HG03378 (cell line): ENCODE measurements around the gene TAF1D.
"Not testable (repeated sequence)": the region's sequence is repeated elsewhere in the genome, so short reads cannot be mapped to it uniquely, and the experiment has no call there.

Experiments used
- ATAC-seq: cut with Tn5 transposase; IDR thresholded peaks from one replicate; pipeline ENCODE4 v1.9.1; 2021; ENCODE audit warnings: mild to moderate bottlenecking, moderate library complexity; ENCODE audit not compliant: unreplicated experiment

The TAF1D gene

DNA sequence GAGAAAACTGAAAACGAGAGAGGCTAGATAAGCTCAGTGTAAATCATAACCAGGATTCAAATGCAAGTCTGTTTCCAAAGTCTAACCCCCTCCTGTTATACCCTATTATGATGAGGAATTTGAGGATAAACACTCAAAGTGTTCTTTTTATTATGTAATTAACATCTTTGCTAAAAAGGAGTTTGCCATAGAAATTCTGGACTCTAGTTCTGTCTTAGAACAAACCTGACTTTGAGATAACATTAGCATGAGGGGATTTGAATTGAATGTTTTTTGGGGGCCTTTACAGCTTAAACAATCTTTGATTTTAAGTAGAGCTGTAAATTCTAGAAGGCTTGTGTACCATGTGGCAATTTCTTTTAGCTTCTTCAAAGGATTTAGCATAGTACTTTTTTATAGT, 9.7 kb upstream of the TAF1D start:
- no peak for ATAC-seq

GRCh38 chr11:93747122-93747521, 5.8 kb upstream of the TAF1D start:
- peak; percentile 87 for ATAC-seq

- no peak for ATAC-seq
Measured at GRCh38 chr11:93746101-93746500, 4.8 kb upstream of the TAF1D start.

DNA sequence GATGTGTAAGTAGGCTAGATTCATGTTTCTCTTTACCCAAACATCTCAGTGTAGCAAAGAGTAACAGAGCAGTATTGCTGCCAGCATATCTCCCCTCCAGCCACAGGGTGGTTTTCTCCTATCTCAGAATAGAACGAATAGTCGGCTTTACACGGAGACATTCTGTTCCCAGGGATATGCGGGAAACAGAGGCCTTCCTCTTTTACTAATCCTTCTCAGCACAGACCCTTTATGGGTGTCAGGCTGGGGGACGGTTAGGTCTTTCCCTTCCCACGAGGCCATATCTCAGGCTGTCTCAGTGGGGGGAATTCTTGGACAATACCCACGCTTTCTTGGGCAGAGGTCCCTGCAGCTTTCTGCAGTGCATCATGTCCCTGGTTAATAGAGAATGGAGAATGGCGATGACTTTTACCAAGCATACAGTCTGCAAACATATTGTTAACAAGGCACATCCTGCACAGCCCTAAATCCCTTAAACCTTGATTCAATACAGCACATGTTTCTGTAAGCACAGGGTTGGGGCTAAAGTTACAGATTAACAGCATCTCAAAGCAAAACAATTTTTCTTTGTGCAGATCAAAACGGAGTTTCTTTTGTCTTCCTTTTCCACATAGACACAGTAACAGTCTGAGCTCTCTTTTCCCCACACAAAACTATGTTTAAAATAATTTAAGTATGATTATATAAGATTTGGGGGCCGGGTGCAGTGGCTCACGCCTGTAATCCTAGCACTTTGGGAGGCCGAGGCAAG, 3.9 kb upstream of the TAF1D start:
- ATAC-seq: not testable (repeated sequence)

GRCh38 chr11:93744669-93745004, 3.3 kb upstream of the TAF1D start:
- no peak for ATAC-seq

- ATAC-seq: no peak
Measured at GRCh38 chr11:93743291-93743690, 2.0 kb upstream of the TAF1D start.

DNA sequence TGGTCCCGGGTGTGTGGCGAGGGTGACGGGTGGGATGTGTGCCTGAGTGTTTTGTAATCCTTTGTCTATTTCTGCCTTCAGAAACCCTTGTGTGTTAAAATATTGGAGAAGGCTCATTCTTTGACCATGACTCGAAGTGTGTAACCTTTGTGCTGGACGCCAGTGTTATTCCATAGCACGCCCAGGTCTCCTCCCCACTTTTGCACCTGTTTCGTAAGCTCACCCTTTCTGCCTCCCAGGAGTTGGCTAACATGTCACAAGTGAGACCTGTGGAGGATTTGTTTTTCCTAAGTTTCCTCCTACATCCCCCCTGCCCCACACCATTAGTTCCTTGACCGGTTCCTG, 559 bp upstream of the TAF1D start:
- ATAC-seq: no peak

- peak; percentile 24 for ATAC-seq
Measured at GRCh38 chr11:93740730-93741093, 583 bp downstream of the TAF1D start.

DNA sequence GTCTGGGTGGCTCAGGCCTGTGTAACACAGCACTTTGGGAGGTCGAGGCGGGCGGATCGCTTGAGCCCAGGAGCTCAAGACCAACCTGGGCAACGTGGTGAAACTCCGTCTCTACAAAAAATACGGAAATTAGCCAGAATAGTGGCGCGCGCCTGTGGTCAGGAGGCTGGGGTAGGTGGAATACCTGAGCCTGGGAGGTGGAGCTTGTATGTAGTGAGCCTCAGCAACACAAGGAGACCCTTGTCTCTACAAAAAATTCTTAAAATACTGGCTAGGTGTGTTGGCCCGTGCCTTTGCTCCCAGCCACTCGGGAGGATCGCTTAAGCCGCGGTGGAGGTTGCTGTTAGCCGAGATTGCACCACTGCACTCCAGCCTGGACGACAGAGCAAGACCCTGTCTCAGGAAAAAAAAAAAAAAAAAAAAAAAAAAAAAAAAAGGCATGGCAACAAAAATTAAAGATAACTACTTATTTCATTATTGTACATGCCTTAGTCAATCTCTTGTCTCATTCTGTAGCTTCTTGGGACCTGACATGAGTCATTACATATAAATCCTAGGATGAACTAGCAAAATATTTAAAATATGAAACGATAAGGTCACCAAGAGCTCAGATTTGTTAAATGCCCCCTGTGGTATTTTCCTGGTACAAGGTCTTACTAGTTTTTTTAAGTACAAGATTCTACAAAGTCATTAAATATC, 1.1 kb downstream of the TAF1D start:
- ATAC-seq: no peak

DNA sequence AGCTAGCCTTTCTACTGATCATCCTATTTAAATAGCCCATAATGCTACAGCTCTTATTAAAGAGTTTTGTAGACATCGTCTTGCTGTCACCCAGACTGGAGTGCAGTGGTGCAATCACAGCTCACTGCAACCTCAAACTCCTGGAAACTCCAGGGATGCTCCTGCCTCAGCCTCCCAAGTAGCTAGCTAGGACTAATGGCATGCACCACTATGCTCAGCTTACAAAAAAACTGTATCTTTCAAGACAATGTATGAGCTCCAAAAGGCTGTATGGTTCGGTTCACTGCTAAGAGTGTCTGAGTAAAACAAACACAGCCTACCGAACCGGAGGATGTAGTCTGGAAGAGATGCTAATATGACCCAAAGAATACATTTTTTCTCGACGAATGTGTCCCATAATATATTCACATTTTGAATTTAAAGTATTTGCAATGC, 2.6 kb downstream of the TAF1D start:
- ATAC-seq: no peak

DNA sequence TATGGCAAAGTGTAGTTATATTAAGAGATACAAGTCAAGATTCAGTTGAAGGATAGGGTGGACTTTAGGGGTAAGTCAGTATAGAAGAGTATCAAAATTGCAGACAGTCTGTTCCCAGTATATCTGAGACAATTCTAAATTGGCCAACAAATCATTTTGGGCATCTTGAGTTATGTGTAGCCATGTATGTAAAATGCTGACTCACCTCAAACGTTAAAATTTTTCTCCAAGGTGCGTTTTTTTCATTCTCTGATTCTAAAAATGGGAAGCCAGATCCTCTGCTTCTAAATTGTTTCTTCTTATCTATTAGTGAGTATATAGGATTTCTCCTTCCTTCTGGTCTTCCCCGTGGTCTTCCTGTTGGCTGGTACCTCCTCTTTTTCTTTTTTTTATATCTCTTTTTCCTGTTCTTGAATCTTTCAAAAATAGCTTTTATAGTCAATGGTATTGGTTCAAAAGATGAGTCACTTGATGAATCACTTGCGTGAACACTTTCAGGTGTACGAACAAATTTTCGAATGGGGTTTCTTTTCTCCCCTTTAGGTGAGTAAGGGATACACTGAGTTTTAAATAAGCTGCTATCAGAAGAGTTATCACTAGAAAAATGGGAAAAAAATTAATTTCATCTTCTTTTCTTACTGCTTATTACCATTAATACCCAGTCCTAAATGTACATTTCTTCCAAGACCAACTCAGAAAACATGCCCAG, 3.2 kb downstream of the TAF1D start:
- no peak for ATAC-seq

DNA sequence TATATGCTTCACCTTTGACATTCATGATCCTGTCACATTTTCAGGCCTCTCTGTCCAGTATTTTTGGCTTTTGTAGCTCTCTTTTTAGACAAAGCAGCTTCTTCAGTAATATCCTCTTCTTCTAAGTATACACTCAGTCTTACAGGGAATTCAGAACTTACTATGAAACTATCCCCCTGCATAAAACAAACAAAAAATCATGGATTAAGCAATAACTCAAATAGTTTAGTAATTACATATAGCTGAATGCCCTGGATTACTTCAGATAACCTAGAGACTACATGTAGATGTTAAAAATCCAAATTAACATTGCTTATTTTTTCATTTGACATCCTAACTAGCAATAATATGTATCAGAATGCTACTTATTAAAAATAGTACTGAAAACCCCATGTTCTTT, 5.2 kb downstream of the TAF1D start:
- no peak for ATAC-seq

DNA sequence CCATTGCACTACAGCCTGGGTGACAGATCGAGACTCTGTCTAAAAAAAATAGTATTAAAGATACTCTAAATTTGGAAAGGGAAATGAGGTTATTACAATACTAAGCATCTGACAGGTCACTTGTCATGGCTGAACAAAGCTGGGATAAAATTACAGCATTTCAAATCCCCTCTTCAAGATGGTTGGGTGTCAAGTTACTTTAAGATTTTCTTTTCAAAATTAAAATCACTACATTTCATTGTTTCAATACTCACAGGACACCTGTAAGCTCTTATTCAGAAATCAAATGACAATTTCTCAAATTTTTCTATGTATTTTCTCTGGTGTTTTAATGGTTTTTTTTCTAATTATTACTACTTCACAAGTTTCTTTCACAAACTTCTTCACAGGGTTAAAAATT, 5.7 kb downstream of the TAF1D start:
- no peak for ATAC-seq

DNA sequence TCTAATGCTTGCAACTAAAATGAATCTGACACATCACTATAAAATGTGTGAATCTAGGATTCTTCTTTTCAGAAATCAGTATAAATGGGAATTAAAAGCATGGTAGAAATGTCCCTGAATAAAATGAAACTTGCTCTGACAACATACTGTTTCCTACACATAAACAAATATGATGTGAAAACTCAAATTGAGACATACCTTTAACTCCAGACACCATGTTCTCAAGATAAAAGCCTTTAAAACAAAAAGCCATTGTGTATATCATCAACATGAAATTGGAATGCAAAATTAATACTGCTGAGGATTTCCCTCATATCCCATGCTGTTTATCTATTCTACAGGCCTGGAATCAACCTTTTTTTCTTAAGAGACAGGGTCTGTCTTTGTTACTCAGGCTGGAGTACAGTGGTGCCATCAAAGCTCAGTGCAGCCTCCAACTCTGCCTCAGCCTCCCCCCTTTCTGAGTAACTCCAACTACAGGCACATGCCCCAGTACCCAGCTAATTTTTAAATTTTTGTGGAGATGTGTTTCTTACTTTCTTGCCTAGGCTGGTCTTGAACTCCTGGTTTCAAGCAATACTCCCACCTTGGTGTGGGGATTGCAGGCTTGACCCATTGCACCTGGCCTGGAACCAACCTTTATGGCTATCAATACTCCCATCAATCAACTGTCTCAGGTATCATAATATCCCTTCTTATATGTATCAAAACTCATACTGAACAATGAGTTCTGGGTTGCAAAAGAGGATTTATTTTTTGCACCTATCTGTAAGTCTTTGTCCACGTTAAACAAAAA, 6.7 kb downstream of the TAF1D start:
- no peak for ATAC-seq

- ATAC-seq: no peak
Measured at GRCh38 chr11:93733474-93733873, 7.8 kb downstream of the TAF1D start.

DNA sequence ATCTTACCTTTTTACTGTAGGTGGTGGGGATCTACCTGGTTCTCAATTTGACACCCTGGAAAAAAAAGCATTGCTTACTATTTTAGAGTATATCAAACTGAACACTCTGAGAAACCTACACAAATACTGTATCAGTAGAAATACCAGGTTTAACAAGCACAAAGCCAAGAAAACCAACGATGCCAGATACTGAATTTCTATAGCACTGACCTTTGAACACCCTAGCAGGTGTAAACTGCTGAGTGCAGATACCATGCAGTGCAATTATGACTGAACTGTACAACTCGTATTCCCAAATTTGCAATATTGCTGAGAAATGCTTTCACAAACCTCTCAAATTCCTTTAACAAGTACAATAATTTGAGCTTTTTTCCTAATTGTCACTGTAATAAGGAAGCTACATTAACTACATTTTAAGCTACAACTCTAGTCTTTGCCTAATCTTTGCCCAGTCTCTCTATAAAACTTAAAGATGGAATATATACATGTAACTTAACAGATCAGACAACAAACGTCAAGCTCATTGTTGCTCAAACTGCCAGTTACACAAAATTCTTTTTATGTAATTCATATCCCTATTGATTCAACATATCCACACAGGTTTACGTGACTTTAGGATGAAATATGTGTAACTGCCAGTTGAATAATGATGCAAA, 8.9 kb downstream of the TAF1D start:
- ATAC-seq: no peak

DNA sequence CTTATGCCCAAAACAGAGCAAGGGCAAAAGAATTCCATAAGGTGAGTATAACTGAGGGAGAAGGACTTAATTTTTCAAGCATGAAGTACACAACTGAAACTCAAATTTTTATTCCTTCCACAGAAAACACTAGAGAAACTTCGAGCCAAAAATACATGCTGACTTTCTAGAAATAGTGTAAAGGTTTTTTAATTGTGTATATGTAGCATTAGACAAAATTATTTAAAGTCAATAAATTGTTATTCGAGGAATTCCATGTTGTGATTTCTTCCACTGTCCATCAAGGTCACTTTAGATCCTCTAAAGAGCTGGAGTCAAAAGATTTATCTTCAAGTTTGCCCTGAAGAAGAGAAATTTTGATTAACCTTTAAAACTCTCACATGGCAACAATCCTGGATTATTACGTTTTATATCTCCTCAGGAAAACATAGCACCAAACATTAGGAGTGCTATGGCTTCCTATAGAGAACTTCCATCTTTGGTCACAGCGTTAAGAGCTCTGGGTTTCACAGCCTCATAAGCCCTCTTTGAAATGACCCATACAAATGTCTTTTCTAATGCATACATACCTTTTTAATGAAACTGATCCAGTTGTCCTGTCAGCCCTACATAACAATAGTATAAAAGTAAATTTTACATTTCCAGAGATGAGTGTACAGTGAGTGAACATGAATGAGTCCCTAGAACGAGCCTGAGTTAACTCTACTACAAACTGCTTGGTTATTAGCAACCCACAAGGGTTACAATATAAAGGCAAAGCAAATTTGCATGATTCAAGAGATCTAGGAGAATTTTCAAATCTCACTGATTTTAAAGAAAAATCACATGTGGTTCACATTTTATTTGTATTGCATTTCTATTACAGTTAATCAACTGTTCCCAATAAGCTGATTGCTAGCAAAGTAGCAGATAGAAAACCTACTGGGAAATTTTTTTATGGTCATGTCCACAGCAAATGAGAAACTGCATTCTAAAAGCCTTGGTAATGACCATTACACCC, 10.9 kb downstream of the TAF1D start:
- ATAC-seq: no peak

DNA sequence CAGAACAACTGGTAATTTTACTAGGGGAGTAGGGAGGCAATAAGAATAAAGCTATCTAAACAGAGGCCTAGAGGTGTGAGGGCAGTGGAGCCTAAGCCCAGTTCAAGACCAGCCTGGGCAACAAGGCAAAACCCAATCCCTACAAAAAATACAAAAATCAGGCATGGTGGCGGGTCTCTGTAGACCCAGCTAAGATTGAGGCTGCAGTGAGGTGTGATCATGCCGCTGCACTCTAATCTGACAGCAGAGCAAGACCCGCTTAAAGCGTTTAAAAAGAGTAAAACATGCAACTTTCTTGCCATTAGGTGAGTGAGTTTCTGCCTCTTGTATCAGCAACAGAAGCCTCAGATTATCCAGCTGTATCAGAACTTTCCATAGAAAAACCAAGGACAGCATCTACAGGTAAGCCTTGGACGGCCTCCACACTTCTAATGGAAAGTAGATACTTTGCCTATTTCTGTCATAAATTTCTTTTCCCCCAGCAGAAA, 12.1 kb downstream of the TAF1D start:
- no peak for ATAC-seq

GRCh38 chr11:93728792-93729128, 12.5 kb downstream of the TAF1D start:
- ATAC-seq: no peak
